ENCODE measurements around the gene VSTM4.

The VSTM4 gene

DNA sequence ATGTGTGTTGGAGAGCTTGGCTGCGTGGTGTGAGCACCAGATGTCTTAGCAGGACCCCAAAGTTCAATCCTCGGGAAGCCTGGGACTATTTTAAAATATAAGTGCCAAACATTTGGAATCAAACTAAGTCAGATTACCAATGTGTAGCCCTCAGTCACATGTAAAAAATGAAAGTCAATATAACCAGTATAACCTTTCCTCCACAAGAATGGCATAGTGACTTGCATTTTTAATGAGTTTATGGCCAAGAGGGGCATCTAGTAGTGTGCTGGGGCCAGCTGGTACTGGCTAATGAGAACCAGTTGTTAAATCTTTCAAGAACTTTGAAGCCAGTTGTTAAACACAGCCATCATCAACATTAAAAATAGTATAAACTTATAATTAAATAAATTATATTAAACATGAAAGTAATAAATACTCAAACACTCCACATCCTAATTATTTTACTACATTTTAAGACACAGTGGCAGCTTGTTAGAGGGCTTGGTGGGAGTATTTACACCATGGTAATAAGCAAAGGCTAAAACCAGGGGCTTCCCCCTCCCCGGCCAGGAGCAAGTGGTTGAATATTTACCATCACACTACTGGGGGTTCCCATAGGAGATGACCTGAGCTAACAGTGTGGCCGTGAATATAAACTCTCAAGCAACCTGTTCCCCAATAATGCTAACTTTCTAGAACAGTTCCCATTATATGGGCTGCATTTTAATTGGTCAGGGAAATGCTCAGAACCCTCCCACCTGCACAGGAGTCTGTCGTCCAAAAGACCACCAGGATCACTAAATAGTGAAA is 26.4 kb upstream of the VSTM4 start:
- no peak for DNase-seq (ENCODE audit: low read depth)

DNA sequence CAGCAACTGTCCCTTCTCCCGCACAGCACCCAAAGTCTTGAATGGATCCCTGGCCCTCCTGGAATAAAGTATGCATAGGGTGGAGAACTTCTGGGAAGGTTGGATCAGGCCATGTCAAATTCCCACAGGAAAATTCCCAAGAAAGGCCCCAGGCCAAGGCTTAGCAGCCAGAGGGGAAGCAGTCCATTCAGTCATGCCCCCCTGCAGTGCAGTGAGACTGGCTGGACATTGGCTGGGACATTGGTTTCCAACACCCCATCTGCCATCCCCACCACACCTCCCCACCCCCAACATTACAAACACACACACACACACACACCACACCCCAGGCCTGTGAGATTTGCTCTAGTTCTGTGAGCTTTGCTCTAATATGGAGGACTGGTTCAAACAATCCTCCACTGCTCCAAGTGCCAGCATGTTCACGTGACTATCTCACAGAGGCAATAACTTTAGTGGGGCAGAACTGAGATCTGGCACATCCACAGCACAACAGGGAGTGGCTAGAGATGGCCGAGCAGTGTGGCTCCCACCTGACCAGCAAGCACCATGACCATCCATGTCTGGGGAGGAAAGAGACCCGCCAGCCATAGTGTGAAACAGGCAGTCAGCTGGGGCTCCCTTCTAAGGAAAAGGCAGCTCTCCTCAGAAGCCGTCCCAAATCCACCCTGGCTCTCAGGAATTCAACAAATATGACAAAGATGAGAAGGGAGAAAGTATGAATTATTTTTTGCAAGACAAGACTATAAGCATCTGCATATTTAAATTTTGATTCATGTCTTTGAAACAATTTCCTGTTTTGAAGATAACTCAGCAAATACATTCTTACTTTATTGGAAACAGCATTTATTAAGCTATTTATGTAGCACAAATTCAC is 25.2 kb upstream of the VSTM4 start:
- no peak for DNase-seq (ENCODE audit: low read depth)

- DNase-seq (ENCODE audit: low read depth) = peak; percentile 83
Observed at GRCh38 chr10:49139846-49140195, 24.5 kb upstream of the VSTM4 start.

- peak; percentile 51 for DNase-seq (ENCODE audit: low read depth)
Observed at GRCh38 chr10:49139028-49139845, 23.9 kb upstream of the VSTM4 start.

DNA sequence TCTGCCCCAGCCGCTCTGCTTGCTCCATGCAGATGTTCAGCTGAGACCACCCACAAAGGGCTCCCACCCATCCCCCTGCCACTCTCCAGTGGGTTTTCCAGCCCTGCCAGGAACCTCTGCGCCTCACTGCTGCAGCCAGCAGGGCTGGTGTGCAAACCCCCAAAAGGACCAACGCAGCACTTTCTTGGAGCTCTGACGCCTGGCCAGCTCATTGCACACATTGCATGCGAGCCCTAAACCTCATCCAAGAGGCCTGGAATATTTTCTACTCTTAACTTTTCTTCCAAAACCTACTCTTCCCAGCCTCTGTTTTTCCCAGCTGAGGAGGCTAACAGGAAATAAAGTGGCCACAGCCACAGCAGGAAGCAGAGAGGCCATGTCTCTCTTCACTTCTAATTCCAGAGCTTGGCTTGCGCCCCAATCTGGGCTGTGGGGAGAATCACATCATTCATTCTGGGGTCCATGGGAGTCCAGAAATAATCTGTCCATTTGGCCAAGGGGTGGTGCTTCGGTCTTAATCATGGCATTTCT is 23.1 kb upstream of the VSTM4 start:
- no peak for DNase-seq (ENCODE audit: low read depth)

GRCh38 chr10:49136525-49136924 is 21.2 kb upstream of the VSTM4 start:
- DNase-seq (ENCODE audit: low read depth) = no peak

GRCh38 chr10:49135575-49136313 is 20.4 kb upstream of the VSTM4 start:
- peak; percentile 75 for DNase-seq (ENCODE audit: low read depth)

GRCh38 chr10:49134327-49134726 is 19.0 kb upstream of the VSTM4 start:
- DNase-seq (ENCODE audit: low read depth) = no peak

- DNase-seq (ENCODE audit: low read depth) = no peak
Observed at GRCh38 chr10:49133706-49134248, 18.5 kb upstream of the VSTM4 start, which contains the start of gene FAM170B. FAM170B (minus strand) TSS chr10:49134021; CDS start chr10:49133918, 103 bp downstream.

DNA sequence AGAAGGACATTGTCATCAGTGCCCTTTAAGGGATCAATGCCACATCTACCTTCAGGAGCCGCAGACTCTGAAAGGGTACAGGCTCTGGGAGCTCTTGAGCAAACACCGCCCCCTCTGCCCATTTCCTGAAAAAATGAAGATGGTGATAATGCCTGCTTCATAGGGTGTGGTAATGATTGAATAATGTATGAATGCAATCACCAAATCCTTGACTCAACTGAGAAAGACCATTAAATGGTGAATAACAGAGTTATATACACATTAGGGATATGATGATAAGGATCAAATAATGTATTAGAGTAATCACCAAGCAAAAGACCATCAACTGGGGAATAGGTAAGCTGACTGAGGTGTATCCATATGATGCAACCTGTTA is 17.0 kb upstream of the VSTM4 start:
- no peak for DNase-seq (ENCODE audit: low read depth)

DNA sequence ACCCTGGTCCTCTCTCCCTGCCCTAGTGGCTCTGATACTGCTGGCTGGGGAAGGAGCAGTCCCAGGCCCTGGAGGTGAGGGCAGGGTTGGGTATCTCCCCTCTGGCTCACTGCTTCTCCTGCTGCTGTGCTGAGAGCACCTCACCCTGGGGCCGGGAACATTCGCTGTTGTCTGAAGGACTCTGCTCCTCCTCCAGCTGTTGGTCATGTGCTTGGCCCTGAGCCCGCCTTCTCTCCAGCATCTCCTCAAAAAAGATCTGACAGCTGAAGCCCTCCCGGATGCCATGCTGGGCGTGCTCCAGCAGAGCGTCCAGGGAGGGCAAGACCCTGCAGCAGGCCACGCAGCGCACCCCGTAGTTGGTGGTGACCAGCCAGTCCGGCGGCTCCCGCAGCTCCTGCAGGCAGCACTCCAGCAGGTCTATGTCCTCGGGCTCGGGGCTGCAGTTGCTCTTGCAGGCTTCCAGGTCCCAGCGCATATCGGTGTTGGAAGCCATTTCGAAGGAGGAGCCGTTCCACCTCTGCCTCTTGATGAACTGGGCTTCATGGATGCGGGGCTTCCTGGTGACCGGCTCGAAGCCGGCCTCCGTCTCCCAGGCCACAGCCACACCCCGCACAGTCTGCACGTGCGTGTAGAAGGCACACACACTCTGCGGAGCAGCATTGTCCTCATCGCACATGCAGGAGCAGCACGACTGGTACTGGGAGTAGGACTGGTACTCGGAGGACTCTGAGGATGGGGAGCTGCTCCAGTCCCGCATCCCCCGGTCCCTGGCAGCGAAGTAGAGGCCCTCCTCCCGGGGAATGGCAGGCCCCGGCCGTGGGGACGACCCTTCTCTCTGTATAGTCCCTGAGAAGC is 16.4 kb upstream of the VSTM4 start:
- no peak for DNase-seq (ENCODE audit: low read depth)

DNA sequence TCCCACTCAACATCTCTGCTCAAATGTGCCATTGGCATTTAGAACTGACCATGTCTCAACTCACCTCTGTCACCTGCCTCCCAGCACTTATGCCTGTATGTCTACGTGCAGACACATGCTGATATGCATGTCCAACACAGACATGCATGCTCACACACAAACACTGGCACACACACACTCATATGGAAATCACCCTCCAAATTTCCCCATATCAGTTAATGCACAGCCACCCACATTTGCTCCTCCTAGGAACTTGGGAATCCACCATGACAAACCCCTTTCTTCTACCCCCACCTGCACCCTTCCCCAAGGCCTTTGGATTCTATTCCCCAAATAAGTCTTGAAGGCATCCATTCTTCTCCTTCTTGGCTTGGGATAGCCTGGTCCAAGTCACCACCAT is 14.1 kb upstream of the VSTM4 start:
- DNase-seq (ENCODE audit: low read depth) = no peak

DNA sequence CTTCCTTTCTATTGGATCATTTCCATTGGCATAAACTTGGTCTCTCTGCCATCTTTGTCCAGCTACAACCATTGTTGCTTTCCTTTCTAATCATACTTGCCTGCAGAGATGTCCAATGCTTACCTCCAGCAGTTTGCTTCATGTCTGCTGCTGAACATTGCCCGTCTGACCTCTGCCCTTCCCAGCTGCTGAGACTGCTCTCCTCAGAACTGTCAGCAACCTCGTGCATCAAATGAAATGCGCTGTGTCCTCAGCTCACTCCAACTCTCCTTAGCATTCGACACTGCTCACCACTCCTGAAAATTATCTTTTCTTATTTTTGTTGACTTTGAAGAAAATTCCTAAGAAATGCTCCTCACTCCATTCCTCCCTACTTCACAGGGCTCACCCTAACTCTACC is 13.5 kb upstream of the VSTM4 start:
- no peak for DNase-seq (ENCODE audit: low read depth)

GRCh38 chr10:49123981-49124950 is 8.9 kb upstream of the VSTM4 start:
- DNase-seq (ENCODE audit: low read depth) = no peak

- DNase-seq (ENCODE audit: low read depth) = no peak
Observed at GRCh38 chr10:49120911-49121310, 5.6 kb upstream of the VSTM4 start.

DNA sequence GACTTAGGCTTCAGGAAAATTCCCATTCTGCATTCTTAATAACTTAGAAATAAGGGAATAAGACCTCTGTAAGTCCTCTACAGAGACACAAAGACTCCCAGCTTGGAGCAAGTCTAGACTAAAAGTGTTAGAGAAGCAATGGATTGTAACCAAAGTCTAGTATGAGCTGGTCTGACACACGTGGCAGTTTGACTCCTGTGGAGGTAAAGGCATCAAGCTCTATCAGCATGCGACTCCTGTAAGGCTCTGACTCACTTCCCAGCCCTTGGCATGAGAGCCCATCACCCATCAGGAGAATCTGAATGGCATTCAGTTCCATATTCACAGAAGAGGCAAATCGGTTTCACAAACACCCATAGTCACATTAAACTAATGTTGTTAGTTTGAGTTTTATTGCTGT is 4.4 kb upstream of the VSTM4 start:
- peak; percentile 20 for DNase-seq (ENCODE audit: low read depth)

GRCh38 chr10:49118430-49119074 is 3.2 kb upstream of the VSTM4 start:
- no peak for DNase-seq (ENCODE audit: low read depth)

GRCh38 chr10:49117376-49118070 is 2.2 kb upstream of the VSTM4 start:
- DNase-seq (ENCODE audit: low read depth) = no peak

Data from iris pigment epithelial cell (primary cell).